ENCODE results near the gene JPH3.

DNA sequence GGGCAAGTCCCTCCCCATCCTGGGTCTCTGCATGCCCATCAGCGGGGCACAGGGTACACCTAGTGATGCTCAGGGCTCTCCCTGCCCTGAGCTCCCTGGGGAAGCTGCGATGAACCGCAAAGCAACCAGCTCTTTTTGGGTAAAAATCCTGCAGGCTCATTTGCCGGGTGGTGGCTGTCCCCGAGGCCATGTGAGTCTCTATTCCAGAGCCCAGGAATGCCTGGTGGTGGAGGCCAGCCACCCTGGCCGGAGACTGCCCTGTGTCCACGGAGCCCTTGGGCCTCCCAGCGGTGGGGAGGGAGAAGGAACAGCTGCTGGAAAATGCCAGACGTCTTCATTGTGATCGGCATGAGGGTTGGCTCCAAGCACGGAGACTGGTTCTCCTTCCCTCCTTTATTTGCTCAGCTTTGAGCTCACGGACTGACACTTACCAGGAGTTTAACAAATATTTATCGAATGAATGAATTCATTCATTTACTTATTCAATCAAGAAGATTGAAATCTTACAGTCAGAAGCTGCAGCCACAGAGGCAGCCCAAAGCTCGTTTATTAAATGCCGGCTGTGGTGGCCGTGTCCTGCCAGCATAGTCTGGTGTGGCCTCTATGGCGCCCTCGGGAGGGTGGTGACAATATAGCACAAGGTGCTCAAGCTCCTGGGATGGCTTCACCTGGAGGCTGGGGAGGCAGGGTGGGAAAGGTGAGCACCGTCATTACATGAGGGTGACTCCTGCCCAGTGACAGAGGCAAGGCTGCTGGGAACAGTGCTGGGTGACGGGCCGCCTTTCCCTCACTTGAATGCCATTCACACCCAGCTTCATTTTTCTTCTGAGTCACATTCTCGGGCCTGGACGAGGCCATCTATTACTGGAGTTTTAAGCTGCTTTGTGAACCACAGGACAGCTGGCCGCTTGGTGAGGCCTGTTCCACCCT is 31.1 kb upstream of the JPH3 start:
- TF ChIP-seq, protein P1, sequence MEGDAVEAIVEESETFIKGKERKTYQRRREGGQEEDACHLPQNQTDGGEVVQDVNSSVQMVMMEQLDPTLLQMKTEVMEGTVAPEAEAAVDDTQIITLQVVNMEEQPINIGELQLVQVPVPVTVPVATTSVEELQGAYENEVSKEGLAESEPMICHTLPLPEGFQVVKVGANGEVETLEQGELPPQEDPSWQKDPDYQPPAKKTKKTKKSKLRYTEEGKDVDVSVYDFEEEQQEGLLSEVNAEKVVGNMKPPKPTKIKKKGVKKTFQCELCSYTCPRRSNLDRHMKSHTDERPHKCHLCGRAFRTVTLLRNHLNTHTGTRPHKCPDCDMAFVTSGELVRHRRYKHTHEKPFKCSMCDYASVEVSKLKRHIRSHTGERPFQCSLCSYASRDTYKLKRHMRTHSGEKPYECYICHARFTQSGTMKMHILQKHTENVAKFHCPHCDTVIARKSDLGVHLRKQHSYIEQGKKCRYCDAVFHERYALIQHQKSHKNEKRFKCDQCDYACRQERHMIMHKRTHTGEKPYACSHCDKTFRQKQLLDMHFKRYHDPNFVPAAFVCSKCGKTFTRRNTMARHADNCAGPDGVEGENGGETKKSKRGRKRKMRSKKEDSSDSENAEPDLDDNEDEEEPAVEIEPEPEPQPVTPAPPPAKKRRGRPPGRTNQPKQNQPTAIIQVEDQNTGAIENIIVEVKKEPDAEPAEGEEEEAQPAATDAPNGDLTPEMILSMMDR (optimal IDR thresholded peaks at IDR 0.05 in 1 of 3, IDR thresholded peaks at IDR 0.05 in 1 of 3, conservative IDR thresholded peaks at IDR 0.05 in 1 of 3; ENCODE audit: extremely low read depth in 1 of 3, insufficient read depth in 2 of 3, low read length in 3 of 3) = peak; percentile 6 to 52 (median 14)
- no peak for TF ChIP-seq EZH2 (IDR thresholded peaks at IDR 0.05; ENCODE audit: low read length)
